Activated T-helper 1 cell treated with anti-CD3 and anti-CD28 coated beads, Interleukin-2, amount 50 U/mL, for 16 hours (primary cell): ENCODE results near the gene IL5RA.

Experiments
- DNase-seq, 2 donors: peaks; one replicate each; pipeline ENCODE4 v3.0.0-alpha.2; 2020; ENCODE audit warnings: low read depth in 1 of 2, low spot score in 1 of 2

The IL5RA gene

DNA sequence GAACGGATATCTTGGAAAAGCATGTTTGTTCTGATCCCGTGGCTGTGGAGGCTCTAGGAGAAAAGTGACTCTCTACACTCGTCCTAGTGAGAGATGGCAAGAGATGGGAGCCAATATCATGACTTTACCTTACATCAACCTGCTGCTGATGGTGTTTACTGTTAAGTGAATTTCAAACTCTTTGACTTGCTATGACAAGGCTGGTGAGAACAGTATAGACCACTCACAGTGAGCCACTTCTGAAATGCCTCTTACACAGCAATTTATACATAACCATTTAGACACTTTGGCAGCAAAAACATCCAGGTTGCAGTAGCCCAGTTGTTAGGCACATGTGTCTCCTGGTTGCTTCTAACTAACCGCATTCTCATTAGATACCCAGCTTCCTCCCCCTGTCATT lies 43.3 kb downstream of the IL5RA start:
- no peak for DNase-seq

DNA sequence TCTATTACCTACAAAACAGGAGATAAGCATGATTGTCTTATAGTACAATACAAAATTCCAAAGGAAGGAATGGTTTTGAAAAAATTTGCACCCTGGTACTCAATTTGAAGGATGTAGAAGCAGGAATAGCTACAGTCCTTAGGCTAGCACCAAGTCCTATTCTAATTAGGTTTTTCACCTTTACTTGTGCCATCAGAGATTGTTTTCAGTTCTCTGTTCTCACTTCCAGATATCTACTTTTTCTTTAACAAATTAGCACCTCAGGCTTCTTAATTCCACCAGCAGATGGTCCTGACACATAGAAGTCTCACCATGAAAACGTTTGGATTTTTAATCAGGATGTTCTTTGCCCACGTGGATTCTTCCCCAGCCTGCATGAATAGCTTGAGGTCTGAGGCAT lies 43.8 kb downstream of the IL5RA start:
- no peak for DNase-seq

DNA sequence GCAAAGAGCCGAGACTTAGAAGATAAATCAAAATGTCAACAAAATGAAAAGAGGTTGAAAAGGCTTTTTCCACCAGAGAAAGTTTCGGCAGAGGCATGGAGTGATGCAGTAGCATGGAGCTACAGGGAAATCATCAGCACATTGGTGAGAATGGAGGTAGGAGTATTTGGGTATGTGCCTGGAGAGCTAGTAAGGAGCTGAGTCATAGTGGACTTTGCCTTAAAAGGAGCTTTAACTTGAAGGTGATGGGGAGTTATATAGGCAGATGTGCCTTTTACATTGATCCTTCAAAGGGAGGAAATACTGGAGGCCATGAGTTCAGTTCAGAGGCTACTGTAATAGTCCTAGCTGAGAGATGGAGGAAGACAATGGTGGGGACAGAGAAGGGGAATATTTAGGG lies 44.3 kb downstream of the IL5RA start:
- no peak for DNase-seq

DNA sequence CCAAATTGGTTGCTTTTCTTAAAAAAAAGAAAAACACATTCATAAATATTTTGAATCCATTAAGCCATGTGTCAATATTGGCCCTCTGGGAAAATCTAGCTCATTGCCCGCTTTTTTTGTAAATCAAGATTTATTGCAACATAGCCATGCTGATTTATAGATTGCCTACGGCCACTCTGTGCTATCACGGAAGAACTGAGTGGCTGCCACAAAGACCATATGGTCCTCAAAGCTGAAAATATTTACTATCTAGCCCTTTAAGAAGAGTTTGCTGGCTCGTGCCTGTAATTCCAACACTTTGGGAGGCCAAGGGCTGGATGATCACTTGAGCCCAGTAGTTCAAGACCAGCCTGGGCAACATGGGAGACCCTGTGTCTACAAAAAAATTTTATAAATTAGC lies 45.9 kb downstream of the IL5RA start:
- no peak for DNase-seq

DNA sequence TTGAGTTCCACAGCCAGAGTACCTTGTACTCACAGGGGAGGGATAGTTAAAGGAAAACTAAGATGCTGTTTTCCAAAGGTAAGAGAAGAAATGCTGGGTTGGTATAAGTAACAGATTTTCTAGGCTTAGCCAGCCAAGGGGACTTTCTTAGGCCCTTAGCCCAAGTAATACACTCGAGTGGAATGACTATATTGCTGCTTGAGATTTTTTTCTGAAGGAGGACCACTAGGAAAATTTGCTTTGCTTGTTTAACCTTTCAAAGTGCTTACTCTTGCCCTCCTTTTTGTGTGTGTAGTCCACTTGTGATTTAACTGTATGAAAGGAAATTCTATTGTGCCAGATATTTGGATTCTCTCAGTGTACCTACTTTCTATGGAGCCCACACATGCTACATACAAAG lies 50.5 kb downstream of the IL5RA start:
- no peak for DNase-seq

DNA sequence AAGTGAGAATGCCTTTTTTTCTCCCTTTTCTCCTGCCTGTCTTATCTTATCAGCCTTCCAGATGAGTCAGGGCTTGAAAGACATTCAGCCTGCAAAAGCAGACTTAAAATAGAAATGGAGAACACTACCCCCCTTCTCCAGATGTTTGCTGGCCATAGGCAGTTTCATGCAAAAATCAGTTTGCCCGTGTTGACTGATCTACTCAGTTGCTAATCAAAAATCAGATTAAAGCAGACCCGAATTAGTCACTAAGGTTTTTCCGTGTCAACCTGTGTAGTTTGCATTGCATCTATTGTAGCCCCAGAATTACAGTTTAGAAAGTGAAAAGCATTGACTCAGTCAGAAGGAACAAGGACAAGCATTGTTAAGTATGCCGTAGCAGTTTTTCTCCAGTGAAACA lies 56.2 kb downstream of the IL5RA start:
- no peak for DNase-seq

DNA sequence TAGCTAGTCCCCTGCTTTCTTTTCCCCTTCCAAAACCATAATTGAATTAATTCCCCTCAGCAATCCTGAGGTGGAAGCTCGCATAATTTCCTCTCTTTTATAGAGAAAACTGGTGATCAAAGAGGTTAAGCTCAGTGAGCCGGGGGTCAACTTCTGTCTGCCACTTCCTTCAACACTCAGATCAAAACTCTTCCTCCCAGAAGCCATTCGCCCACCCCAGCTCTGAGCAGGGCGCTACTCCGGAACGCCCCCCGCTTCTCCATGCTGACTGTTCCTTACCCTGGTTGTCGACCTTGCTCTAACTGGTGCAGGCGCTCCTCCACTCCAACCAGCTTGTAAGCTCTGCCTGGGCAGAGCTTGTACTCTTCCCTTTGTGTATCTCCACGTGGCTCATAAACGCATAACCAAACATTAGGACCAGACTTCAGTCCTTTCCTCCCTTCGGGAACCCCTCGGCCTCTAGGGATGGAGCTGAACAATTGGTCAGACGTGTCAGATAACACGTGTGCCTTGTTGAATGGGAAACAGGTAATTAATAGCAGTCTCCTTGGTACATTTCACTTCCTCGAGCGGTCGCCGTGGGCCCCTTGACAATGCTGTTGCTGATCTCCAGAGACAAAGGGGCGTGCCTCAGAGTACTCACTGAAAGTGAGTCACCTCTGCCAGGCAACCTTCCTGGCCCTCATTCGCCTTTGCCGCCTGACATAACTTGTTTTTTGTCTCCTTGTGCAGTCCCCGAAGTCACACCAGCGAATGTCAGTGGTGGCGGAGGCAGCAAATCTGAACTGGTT lies 71.8 kb downstream of the IL5RA start:
- no peak for DNase-seq

DNA sequence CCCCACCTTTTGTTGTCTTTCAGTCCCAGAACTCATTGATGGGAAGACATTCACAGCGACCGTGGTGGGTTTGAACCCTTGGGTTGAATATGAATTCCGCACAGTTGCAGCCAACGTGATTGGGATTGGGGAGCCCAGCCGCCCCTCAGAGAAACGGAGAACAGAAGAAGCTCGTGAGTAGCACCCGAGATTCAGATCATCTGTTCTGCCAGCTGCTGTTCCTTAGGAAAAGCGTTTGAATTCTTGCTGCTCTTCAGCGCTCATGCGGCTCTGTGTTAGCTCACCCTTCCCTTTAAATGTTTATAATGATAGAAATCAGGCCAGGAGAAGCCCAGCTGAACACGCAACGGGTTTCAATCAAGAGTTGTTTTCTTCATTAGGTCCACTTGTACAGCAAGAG lies 73.0 kb downstream of the IL5RA start:
- no peak for DNase-seq

DNA sequence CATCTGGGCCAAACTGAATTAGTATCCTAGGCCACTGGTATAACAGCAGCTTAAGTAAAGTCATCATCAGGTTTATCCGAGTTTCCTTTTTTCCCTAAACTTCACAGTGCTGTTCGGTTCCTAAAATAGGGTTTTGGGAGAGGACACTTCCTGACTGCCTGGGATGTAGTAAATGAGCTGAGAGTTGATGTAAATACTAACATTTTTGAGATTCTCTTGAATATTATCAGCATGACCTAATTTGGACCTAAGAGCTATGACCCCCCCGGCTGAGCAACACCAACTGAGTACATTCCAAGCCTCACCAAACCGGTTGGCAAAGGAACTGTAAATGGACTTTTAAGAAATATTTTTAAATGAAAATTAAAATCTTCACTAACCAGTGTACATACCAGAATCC lies 78.8 kb downstream of the IL5RA start:
- DNase-seq, result no peak

DNA sequence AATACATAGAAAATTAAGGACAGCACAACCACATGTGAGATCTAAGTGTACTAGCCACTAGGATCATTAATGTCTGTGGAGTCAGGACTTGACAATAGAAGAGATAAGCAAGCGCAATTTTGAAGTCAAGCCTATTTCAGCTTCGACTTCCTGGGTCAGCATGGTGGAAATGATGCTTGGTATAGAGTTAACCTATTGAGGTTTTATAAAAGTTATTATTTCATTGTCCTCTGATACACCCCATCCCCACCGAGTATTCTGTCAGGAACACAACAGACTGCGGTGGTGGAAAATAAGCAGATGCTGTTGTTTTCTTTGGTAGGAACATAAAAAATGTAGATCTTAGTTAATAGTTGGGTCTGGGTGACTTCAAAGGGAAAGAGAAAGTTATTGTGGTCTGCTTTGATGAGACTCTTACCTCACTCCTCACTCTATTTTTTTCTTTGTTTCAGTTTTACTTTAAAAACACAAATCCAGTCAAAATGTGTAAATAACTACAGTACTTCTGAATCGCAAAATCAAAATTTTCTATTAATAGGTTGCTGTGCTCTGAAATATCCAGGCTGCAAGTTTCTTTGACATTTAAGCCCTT lies 82.1 kb downstream of the IL5RA start:
- DNase-seq, result no peak

DNA sequence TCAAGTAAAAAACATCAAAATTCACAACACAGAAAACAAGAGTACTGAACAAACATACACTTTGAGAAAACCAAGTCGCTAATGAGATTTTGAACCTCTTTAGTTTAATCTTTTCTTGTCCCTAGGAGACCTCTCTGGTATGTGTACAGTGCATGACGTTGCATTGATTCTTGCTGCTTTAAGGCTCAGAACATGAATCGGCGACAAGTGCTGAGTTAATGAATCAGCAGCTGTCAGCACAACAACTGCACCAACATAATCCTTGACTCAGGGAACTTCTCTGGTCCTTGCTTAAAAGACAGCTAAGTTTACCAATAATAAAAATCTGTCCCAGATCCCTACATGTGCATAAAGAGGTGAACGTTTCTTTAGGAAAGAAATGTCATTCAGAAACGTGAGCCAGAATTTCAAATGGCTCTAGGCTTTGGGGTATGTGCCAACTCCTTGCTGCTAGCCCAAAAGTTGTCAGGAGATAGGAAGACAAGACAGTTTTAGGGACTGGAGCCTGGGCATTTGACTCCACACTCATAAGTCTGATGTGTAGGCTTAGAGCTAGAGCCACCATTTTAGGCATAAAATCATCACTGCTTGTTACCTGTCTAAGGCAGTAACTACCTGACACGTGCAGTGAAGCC lies 86.9 kb downstream of the IL5RA start:
- DNase-seq, result no peak

DNA sequence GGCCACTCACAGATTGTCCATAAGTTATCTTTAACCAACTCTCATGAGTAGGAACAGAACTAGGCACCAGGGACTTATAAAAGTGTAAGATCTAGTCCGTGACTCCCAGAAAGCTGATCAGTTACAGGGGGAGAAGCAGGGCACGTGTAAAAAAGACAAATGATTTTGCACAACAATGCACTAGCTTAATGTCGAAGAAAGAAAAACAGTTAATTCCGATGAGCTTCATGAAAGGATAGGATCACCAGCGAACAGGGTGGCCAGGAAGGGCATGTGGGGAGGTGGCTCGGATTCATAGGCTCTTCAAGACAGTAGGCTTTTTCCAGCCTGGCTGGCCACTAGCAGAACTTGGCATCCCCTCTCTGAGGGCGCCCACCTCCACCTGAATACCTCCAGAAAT lies 90.0 kb downstream of the IL5RA start:
- DNase-seq, result no peak
